Measurements from ENCODE around the gene PTPRG.

GRCh38 chr3:61724801-61725200 is 163.4 kb downstream of the PTPRG start:
- TF ChIP-seq CTCF (IDR thresholded peaks at IDR 0.05) (no peak), POLR2A (IDR thresholded peaks at IDR 0.05) (no peak), EP300 (IDR thresholded peaks at IDR 0.05) (no peak), POLR2AphosphoS5 (IDR thresholded peaks at IDR 0.05) (no peak)
